ENCODE measurements around the gene GPC1.

Gene GPC1

DNA sequence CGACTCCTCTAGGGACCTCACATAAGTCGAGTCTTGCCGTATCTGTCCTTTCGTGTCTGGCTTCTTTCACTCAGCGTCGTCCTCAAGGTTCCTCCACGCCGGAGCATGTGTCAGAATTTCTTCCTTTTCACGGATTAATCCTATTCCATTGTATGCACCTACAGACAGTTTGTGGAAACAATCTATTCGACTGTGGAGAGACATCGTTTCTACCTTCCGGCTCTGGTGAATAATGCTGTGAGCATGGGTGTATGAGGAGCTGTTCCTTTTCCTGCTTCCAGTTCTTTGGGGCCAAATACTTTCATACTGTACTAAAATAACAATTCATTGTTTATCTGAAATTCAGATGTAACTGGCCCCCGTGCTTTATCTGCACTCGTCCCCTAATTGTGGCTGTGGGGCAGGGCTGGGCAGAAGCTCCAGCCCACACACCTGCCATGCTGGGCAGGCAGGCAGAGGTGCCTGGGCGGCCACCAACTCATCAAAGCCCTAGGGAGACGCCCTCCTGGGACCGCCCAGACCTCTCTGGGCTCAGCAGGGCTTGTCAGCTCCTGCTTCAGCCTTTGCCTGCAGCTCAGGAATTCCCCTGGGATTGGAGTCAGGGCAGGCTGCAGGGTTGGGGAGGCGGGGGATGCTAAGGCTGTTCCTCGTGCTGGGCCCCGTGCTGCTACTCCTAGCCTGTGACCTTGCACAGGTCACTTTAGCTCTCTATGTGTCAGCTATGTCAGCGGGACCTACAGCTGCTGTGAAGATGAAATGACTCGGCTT, 14.5 kb downstream of the GPC1 start:
- Histone ChIP-seq H2AFZ (ENCODE audit: low read depth, low read length) (no peak overlapping the region), H3K27me3 (ENCODE audit: insufficient read depth, low read length) (no peaks in the 10 kb centered on the region), H3K9me3 (ENCODE audit: low read length) (no peaks in the 10 kb centered on the region), H3K4me3 (ENCODE audit: low read length) (no peak overlapping the region), H3K36me3 (ENCODE audit: insufficient read depth, low read length) (peaks cover 3% of the 10 kb centered on the region), H3K4me1 (ENCODE audit: insufficient read depth, low read length) (peaks cover 43% of the 10 kb centered on the region)

DNA sequence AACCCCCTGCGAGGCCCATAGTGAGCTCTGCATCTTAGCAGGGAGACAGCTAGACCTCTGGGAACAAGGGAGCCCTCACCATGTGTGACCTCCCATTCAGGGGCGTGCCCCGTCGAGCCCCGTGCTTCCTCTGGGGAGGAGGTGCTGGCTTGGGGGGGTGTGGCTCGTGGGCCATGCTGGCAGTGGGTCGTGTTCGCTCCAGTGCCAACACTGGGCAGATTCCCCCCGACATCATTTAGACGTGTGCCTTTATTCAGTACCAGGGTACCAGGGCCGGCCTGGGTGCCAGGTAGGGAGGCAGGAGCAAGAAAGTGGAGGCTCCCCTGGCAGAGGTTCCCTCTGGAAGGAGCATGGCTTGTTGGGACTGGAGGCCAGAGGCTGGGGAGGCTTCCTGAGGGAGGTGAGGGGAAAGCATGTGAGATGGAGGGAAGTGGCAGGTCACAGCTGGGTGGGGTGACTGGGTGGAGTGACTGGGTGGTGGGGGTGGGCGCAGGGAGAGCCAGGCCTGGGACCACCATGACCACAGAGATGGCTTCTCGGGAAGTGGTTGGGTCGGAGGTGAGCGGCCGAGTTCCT, 15.2 kb downstream of the GPC1 start:
- H3K4me1 ChIP-seq (ENCODE audit: insufficient read depth, low read length) = peaks cover 50% of the 10 kb centered on the region
- H3K4me3 ChIP-seq (ENCODE audit: low read length) = no peak overlapping the region
- no peaks in the 10 kb centered on the region for H3K27me3 ChIP-seq (ENCODE audit: insufficient read depth, low read length)
- H2AFZ ChIP-seq (ENCODE audit: low read depth, low read length) = no peak overlapping the region
- no peaks in the 10 kb centered on the region for H3K9me3 ChIP-seq (ENCODE audit: low read length)
- H3K36me3 ChIP-seq (ENCODE audit: insufficient read depth, low read length) = peaks cover 3% of the 10 kb centered on the region

DNA sequence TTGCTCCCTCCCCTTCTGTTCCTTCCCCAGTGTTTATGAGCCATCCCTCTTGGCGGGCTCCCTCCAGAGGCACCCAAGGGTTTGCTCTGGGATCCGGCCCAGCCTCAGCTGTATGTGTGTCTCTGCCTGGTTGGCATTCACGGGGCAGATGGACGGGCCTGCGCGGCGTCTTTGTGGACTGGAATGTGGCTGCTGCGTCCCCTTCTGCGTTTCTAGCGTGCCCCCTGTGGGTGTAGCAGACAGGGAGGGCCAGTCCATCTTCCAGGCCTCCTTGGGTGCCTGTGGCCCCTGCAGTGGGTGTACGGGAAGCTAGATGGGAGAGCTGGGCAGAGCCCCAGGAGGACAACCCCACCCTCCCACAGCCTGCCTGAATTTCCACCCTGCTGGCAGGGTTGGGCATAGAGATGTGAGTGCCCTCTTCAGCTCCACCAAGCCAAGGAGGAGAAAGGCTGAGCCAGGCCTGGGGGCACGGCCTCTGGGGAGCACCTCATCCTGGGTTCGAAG, 15.7 kb downstream of the GPC1 start:
- Histone ChIP-seq H3K27me3 (ENCODE audit: insufficient read depth, low read length) (no peaks in the 10 kb centered on the region), H3K4me1 (ENCODE audit: insufficient read depth, low read length) (peaks cover 54% of the 10 kb centered on the region), H3K36me3 (ENCODE audit: insufficient read depth, low read length) (peaks cover 3% of the 10 kb centered on the region)

GRCh38 chr2:240451791-240452461, 16.5 kb downstream of the GPC1 start:
- Histone ChIP-seq H3K9me3 (ENCODE audit: low read length) (no peaks in the 10 kb centered on the region), H3K4me1 (ENCODE audit: insufficient read depth, low read length) (peaks cover 61% of the 10 kb centered on the region), H3K4me3 (ENCODE audit: low read length) (peak overlapping the region; percentile 70), H3K36me3 (ENCODE audit: insufficient read depth, low read length) (no peaks in the 10 kb centered on the region), H2AFZ (ENCODE audit: low read depth, low read length) (no peak overlapping the region), H3K27me3 (ENCODE audit: insufficient read depth, low read length) (no peaks in the 10 kb centered on the region)

More for the DNA sequence above, 15.7 kb downstream of the GPC1 start:
- no peak overlapping the region for H3K4me3 ChIP-seq (ENCODE audit: low read length)
- H2AFZ ChIP-seq (ENCODE audit: low read depth, low read length) = no peak overlapping the region
- no peaks in the 10 kb centered on the region for H3K9me3 ChIP-seq (ENCODE audit: low read length)

DNA sequence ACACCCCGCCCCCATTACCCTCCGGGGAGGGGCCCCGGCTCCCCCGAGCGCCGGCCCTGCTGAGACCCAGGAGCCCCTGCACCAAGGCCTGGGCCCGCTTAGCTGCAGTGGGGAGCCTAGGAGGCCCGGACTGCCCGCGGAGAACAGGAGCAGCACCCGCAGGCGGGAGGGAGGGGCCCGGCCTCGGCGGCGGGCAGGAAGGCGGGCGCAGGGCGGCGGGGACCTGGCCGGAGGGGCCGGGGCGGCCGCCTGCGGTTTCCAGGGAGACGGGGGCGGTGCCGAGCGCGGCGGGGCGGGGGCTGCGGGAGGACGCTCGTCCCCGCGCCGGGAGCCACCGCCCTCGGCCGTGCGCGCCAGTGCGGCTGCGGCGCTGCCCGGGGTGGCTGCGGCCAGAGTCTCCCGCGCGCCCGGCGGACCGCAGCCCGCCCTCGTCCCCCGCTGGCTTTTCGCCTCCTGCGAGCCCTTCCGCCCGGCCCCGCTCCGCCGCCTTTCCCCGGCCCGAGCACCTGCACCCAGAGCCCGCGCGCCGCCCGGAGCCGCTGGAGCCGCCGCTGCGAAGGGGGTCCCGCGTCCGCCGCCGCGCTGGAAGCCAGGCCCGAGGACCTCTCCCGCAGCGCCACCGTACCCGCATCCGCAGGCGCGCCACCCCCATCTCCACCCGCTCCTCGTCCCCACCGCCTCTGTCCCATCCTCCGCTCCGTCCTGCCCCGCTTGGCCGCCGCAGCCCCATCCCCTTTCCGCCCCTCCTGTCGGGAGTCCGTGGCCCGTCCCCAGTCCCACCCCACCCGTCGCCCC, 17.2 kb downstream of the GPC1 start:
- H3K36me3 ChIP-seq (ENCODE audit: insufficient read depth, low read length) = no peaks in the 10 kb centered on the region
- no peaks in the 10 kb centered on the region for H3K9me3 ChIP-seq (ENCODE audit: low read length)
- no peaks in the 10 kb centered on the region for H3K27me3 ChIP-seq (ENCODE audit: insufficient read depth, low read length)
- peak overlapping the region; percentile 70 for H3K4me3 ChIP-seq (ENCODE audit: low read length)
- H2AFZ ChIP-seq (ENCODE audit: low read depth, low read length) = no peak overlapping the region
- H3K4me1 ChIP-seq (ENCODE audit: insufficient read depth, low read length) = peaks cover 69% of the 10 kb centered on the region

DNA sequence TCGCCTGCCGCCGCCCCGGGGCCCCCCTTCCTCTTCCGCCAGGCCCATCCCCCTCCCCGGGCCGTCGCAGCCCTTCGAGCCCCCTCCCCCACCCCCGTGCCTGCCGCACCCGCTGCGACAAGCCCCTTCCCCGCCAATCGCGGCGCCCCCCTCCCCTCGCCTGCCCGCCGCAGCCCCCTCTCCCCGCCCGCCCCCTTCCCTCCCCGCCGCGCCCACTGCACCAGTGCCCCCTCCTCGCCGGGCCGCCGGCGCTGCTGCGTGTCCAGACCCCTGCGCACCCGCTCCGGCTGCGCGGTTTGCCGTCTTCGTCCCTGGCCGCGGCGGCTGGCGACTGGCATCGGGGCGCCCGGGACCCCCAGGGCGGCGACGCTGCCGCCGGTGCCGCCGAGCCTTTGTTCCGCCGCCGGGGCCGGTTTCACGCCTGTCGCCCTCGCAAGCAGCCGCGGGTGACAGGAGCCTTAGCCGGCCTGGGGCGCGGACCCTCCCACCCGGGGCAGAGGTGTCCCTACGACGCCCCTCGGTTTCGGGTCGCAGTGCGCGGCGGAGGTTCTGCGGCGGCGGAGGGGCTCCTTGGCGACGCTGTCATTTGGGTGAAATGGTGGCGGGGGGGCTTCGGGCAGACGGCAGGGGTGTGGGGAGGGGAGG, 18.1 kb downstream of the GPC1 start:
- Histone ChIP-seq H2AFZ (ENCODE audit: low read depth, low read length) (no peak overlapping the region), H3K4me3 (ENCODE audit: low read length) (peak overlapping the region; percentile 33), H3K27me3 (ENCODE audit: insufficient read depth, low read length) (no peaks in the 10 kb centered on the region), H3K9me3 (ENCODE audit: low read length) (no peaks in the 10 kb centered on the region), H3K36me3 (ENCODE audit: insufficient read depth, low read length) (no peaks in the 10 kb centered on the region), H3K4me1 (ENCODE audit: insufficient read depth, low read length) (peaks cover 78% of the 10 kb centered on the region)

DNA sequence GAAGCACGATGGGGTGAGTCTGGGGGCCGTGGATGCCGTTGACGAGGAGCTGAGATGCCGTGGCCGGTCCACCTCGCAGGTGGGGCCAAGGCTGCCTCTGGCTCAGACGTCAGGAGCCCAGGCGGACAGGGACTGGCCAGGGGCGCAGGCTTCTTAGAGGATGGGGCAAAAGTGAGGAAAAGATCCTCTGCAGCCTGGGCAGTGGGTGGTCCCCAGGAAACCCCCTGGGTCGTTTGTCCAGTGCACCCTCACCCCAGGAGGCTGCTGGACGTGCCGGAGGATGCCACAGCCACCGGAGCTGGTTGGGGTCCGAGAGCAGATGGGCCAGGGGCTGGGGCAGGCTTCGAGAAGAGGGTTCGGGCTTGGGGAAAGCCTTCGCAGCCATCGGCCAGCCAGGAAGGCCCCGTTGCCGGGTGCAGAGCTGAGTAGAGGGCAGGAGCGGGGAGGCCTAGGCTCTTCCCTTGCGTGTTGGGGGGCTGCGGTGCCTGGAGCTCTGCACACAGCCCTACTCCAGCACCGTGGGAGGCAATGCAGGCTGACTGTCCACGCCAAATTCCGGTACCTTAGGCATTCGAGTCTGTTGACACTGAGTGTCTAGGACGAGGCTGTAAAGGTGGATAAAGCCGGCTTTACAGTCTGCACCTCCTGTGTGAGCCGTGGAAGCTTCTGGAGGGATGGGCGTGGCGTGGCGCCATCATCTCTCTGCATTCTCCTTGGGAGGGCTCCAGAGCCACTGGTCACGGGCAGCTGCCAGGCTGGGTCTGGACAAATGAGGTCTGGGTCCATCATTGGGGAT, 18.8 kb downstream of the GPC1 start:
- Histone ChIP-seq H3K4me3 (ENCODE audit: low read length) (peak overlapping the region; percentile 33), H3K4me1 (ENCODE audit: insufficient read depth, low read length) (peaks cover 83% of the 10 kb centered on the region), H3K9me3 (ENCODE audit: low read length) (no peaks in the 10 kb centered on the region), H3K27me3 (ENCODE audit: insufficient read depth, low read length) (no peaks in the 10 kb centered on the region), H3K36me3 (ENCODE audit: insufficient read depth, low read length) (no peaks in the 10 kb centered on the region), H2AFZ (ENCODE audit: low read depth, low read length) (no peak overlapping the region)

DNA sequence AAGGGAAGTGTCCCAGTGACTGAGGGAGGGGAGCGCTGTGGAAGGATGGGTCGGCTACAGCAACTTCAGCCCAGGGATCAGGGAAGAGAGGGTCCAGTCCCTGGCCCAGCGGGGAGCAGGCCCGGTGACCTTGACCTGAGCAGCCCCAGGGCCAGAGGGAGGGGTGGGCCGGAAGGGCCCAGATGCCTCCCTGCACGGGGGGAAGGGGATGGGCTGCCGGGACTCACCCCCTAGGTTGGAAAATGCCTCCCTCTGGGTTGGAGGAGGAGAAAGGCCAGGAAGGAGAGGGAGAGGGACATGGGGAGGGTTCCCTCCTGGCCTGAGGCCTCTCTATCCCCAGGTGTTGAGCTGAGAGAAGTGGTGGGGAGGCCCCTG, 19.8 kb downstream of the GPC1 start:
- Histone ChIP-seq H3K27me3 (ENCODE audit: insufficient read depth, low read length) (no peaks in the 10 kb centered on the region), H3K4me1 (ENCODE audit: insufficient read depth, low read length) (peaks cover 85% of the 10 kb centered on the region), H2AFZ (ENCODE audit: low read depth, low read length) (no peak overlapping the region), H3K4me3 (ENCODE audit: low read length) (no peak overlapping the region), H3K9me3 (ENCODE audit: low read length) (no peaks in the 10 kb centered on the region), H3K36me3 (ENCODE audit: insufficient read depth, low read length) (no peaks in the 10 kb centered on the region)

DNA sequence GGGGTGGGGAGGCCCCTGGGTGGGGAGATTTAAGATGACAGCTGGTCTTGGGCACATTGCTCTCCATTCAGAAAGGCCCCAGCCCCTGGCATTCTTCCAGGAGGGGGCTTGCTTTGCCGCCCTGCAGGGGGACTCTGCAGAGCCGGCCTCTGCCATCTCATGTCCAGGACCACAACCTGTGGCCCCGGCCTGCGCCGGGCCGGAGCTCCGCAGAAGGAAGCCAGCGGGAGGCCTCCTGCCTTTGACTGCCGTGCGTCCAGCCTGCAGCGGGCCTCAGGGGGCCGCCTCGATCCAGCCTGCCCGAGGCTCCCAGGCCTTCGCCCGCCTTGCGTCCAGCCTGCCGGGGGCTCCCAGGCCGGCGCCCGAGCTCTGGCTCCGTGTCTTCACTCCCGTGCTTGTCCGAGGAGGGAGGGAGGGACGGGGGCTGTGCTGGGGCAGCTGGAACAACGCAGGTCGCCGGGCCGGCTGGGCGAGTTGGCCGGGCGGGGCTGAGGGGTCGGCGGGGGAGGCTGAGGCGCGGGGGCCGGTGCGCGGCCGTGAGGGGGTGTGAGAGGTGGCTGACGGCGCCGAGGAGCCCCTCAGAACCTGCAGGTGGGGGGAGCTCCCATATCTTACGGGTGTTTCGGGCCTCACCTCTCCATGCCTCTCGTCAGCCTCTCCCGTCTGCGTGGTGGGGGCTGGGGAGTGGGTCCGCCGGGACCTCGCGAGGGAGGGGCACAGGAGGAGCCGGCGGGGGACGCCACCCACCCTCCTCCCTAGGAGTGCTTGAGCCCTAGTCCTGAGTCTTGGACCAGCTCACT, 20.4 kb downstream of the GPC1 start:
- Histone ChIP-seq H2AFZ (ENCODE audit: low read depth, low read length) (no peak overlapping the region), H3K4me1 (ENCODE audit: insufficient read depth, low read length) (peaks cover 85% of the 10 kb centered on the region), H3K36me3 (ENCODE audit: insufficient read depth, low read length) (no peaks in the 10 kb centered on the region), H3K4me3 (ENCODE audit: low read length) (no peak overlapping the region), H3K9me3 (ENCODE audit: low read length) (no peaks in the 10 kb centered on the region), H3K27me3 (ENCODE audit: insufficient read depth, low read length) (no peaks in the 10 kb centered on the region)

GRCh38 chr2:240456447-240457222, 21.2 kb downstream of the GPC1 start:
- H3K27me3 ChIP-seq (ENCODE audit: insufficient read depth, low read length) = no peaks in the 10 kb centered on the region
- H3K4me1 ChIP-seq (ENCODE audit: insufficient read depth, low read length) = peaks cover 81% of the 10 kb centered on the region
- H3K4me3 ChIP-seq (ENCODE audit: low read length) = no peak overlapping the region
- no peak overlapping the region for H2AFZ ChIP-seq (ENCODE audit: low read depth, low read length)
- H3K36me3 ChIP-seq (ENCODE audit: insufficient read depth, low read length) = no peaks in the 10 kb centered on the region
- no peaks in the 10 kb centered on the region for H3K9me3 ChIP-seq (ENCODE audit: low read length)

All from neuron (in vitro differentiated cells).